ENCODE data around the gene PHOSPHO1.

PHOSPHO1 gene

GRCh38 chr17:49241040-49241439, 10.5 kb upstream of the PHOSPHO1 start:
- no peak for TF ChIP-seq CTCF (conservative IDR thresholded peaks at IDR 0.05)
- no peak overlapping the region for H3K27ac ChIP-seq

GRCh38 chr17:49240619-49241018, 10.0 kb upstream of the PHOSPHO1 start:
- no peak for TF ChIP-seq CTCF (conservative IDR thresholded peaks at IDR 0.05)
- no peak overlapping the region for H3K27ac ChIP-seq

GRCh38 chr17:49239963-49240362, 9.4 kb upstream of the PHOSPHO1 start:
- TF ChIP-seq CTCF (conservative IDR thresholded peaks at IDR 0.05) = no peak
- H3K27ac ChIP-seq = no peak overlapping the region

- no peak for TF ChIP-seq CTCF (conservative IDR thresholded peaks at IDR 0.05)
- no peak overlapping the region for H3K27ac ChIP-seq
These were observed 5.3 kb upstream of the PHOSPHO1 start for GRCh38 chr17:49235896-49236295.

- H3K27ac ChIP-seq = no peak overlapping the region
- no peak for TF ChIP-seq CTCF (conservative IDR thresholded peaks at IDR 0.05)
These were observed 4.0 kb upstream of the PHOSPHO1 start for GRCh38 chr17:49234509-49235080.

- no peak overlapping the region for H3K27ac ChIP-seq
- TF ChIP-seq CTCF (conservative IDR thresholded peaks at IDR 0.05) = no peak
These were observed 942 bp upstream of the PHOSPHO1 start for GRCh38 chr17:49231563-49231894.

- H3K27ac ChIP-seq = peak overlapping the region; percentile 23; the same call in 1 of the 2 replicates
- TF ChIP-seq CTCF (conservative IDR thresholded peaks at IDR 0.05) = no peak
These were observed 584 bp downstream of the PHOSPHO1 start for GRCh38 chr17:49229805-49230600.
